Liver (tissue), 3 donors: ENCODE results near the gene NRIP2.

Experiments
- ATF3 ChIP-seq: IDR thresholded peaks from 2 replicates; pipeline ENCODE4 v1.6.1; 2016; ENCODE audit warnings: antibody characterized with exemption
- CTCF ChIP-seq: fragments of 150-350 bp; IDR thresholded peaks from 2 replicates; pipeline ENCODE4 v1.5.1; 2017; ENCODE audit warnings: improper control_type of control experiment, low read depth, low read length; ENCODE audit not compliant: missing input control
- EGR1 ChIP-seq, 2 donors: IDR thresholded peaks; 2 replicates each; pipeline ENCODE4 v1.6.1; 2016 to 2018; ENCODE audit warnings: antibody characterized with exemption in 2 of 2, low read depth in 2 of 2
- GABPA ChIP-seq, 2 donors: IDR thresholded peaks in 1 of 2; conservative IDR thresholded peaks in 1 of 2; 2 replicates each; pipeline ENCODE4 v1.6.1; 2016; ENCODE audit warnings: antibody characterized with exemption in 2 of 2, mild to moderate bottlenecking in 1 of 2, moderate library complexity in 1 of 2
- JUND ChIP-seq, 2 donors: IDR thresholded peaks; 2 replicates each; pipeline ENCODE4 v1.6.1; 2016; ENCODE audit warnings: antibody characterized with exemption in 2 of 2
- MAX ChIP-seq: IDR thresholded peaks from 2 replicates; pipeline ENCODE4 v1.6.1; 2016; ENCODE audit warnings: antibody characterized with exemption
- REST ChIP-seq: IDR thresholded peaks from 2 replicates; pipeline ENCODE4 v1.6.1; 2016; ENCODE audit warnings: antibody characterized with exemption, mild to moderate bottlenecking
- TAF1 ChIP-seq: conservative IDR thresholded peaks from 2 replicates; pipeline ENCODE4 v1.6.1; 2016; ENCODE audit warnings: antibody characterized with exemption, mild to moderate bottlenecking
- YY1 ChIP-seq: IDR thresholded peaks from 2 replicates; pipeline ENCODE4 v1.6.1; 2016; ENCODE audit warnings: antibody characterized with exemption, mild to moderate bottlenecking
- ZBTB33 ChIP-seq: IDR thresholded peaks from 2 replicates; pipeline ENCODE4 v1.6.1; 2016; ENCODE audit warnings: antibody characterized with exemption
- donor health status: healthy.
- donor health status: healthy.

- TF ChIP-seq MAX = no peak
- no peak for TF ChIP-seq CTCF
- TF ChIP-seq EGR1 (IDR thresholded peaks at IDR 0.05; ENCODE audit: low read depth in 2 of 2) = no peak
- TF ChIP-seq REST = no peak
- no peak for TF ChIP-seq TAF1
- TF ChIP-seq ATF3 = no peak
- no peak for TF ChIP-seq YY1
- no peak for TF ChIP-seq JUND (IDR thresholded peaks at IDR 0.05)
- TF ChIP-seq GABPA (IDR thresholded peaks at IDR 0.05 in 1 of 2, conservative IDR thresholded peaks at IDR 0.05 in 1 of 2) = no peak
- no peak for TF ChIP-seq ZBTB33
Observed at GRCh38 chr12:2877953-2878732, 43.3 kb upstream of the NRIP2 start.
